Gastrocnemius medialis (tissue), 4 donors: ENCODE data around the gene ANO9.

Experiments
- CTCF ChIP-seq, 5 experiments: fragments of 450-650 bp in 3 of 5; fragments of 200-600 bp in 2 of 5; sonication (generic) in 2 of 5; IDR thresholded peaks in 4 of 5; conservative IDR thresholded peaks in 1 of 5; 1 replicate in 4 of 5; 2 replicates in 1 of 5; pipeline ENCODE4 v1.5.1; 2016 to 2019; ENCODE audit warnings: antibody characterized with exemption in 5 of 5, mild to moderate bottlenecking in 3 of 5, moderate library complexity in 3 of 5
- POLR2A ChIP-seq, 2 donors: fragments of 450-650 bp; IDR thresholded peaks; one replicate each; pipeline ENCODE4 v1.6.1; 2017; ENCODE audit warnings: antibody characterized with exemption in 2 of 2, mild to moderate bottlenecking in 2 of 2, moderate library complexity in 2 of 2

- no peak for TF ChIP-seq CTCF (IDR thresholded peaks at IDR 0.05 in 4 of 5, conservative IDR thresholded peaks at IDR 0.05 in 1 of 5)
- no peak for TF ChIP-seq POLR2A (IDR thresholded peaks at IDR 0.05)
Observed at GRCh38 chr11:403021-403760, 38.6 kb downstream of the ANO9 start.
